Activated CD4-positive, alpha-beta T cell treated with anti-CD3 and anti-CD28 coated beads, Interleukin-2, Interleukin-4, amounts not matched to agents 100 ng/mL and 50 ng/mL, durations not matched to agents 16 hours and 8 hours (primary cell): ENCODE data around the gene RUFY1.
A peak's percentile ranks its signal among the peaks of the same experiment; 100 is the strongest.
"Not testable (repeated sequence)": the region's sequence is repeated elsewhere in the genome, so short reads cannot be mapped to it uniquely, and the experiment has no call there.

Experiments used
- DNase-seq: peaks from one replicate; pipeline ENCODE4 v3.0.0-alpha.2; 2020; ENCODE audit warnings: low spot score

RUFY1 gene

GRCh38 chr5:179550511-179551342 is at the start of gene RUFY1:
Gene RUFY1, plus strand, starts transcription at chr5:179550554. Its CDS starts 16 bp downstream, at chr5:179550570.
- peak; percentile 78 for DNase-seq

- not testable (repeated sequence) for DNase-seq
Observed at GRCh38 chr5:179501997-179502396, 48.4 kb upstream of the RUFY1 start.

- DNase-seq: not testable (repeated sequence)
Observed at GRCh38 chr5:179502420-179502819, 47.9 kb upstream of the RUFY1 start.

GRCh38 chr5:179504191-179504590 is 46.2 kb upstream of the RUFY1 start:
- no peak for DNase-seq

GRCh38 chr5:179504600-179505396 is 45.6 kb upstream of the RUFY1 start:
- no peak for DNase-seq

GRCh38 chr5:179505636-179506261 is 44.6 kb upstream of the RUFY1 start:
- DNase-seq: no peak

- DNase-seq: no peak
Observed at GRCh38 chr5:179509239-179509638, 41.1 kb upstream of the RUFY1 start.

- DNase-seq: no peak
Observed at GRCh38 chr5:179509845-179510244, 40.5 kb upstream of the RUFY1 start.

GRCh38 chr5:179512452-179513000 is 37.8 kb upstream of the RUFY1 start:
- DNase-seq: no peak

GRCh38 chr5:179515501-179515900 is 34.9 kb upstream of the RUFY1 start:
- DNase-seq: not testable (repeated sequence)

GRCh38 chr5:179516221-179516620 is 34.1 kb upstream of the RUFY1 start:
- DNase-seq: no peak

- DNase-seq: not testable (repeated sequence)
Observed at GRCh38 chr5:179517746-179518145, 32.6 kb upstream of the RUFY1 start.

GRCh38 chr5:179518369-179518768 is 32.0 kb upstream of the RUFY1 start:
- not testable (repeated sequence) for DNase-seq

- DNase-seq: not testable (repeated sequence)
Observed at GRCh38 chr5:179519416-179520070, 30.8 kb upstream of the RUFY1 start.

- DNase-seq: not testable (repeated sequence)
Observed at GRCh38 chr5:179522107-179522506, 28.2 kb upstream of the RUFY1 start.

- DNase-seq: no peak
Observed at GRCh38 chr5:179526978-179527377, 23.4 kb upstream of the RUFY1 start.

- DNase-seq: peak; percentile 27
Observed at GRCh38 chr5:179530069-179530998, 20.0 kb upstream of the RUFY1 start.

GRCh38 chr5:179533024-179533423 is 17.3 kb upstream of the RUFY1 start:
- DNase-seq: no peak

- no peak for DNase-seq
Observed at GRCh38 chr5:179533907-179534306, 16.4 kb upstream of the RUFY1 start.

- DNase-seq: no peak
Observed at GRCh38 chr5:179534431-179534830, 15.9 kb upstream of the RUFY1 start.

GRCh38 chr5:179536676-179537075 is 13.7 kb upstream of the RUFY1 start:
- no peak for DNase-seq
